ENCODE results near the gene KDM7A.

The KDM7A gene

DNA sequence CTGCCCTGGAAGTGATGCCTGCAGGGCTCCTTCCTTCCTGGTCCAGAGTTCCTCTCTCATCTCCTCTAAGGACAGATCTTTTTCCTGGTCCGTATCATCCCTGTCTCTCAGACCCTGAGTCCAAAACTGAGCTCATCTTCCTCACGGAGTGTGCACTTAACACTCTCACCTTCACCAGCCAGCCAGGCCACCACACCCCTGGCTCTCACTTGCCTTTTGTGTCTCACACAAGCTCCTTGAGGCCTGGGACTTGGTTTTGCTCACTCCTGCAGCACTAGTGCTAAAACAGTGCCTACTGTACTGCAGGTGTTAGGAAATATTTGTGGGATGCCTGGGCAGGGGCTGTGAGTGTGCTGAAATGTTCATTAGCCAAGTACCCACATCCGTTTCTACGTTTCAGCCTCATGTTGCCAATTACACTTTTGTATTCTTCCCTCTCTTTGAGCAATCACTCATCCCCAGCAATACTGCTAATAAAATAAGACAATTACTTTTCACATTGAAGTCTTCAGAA lies 92.6 kb downstream of the KDM7A start:
- DNase-seq (ENCODE audit: low read depth): no peak

DNA sequence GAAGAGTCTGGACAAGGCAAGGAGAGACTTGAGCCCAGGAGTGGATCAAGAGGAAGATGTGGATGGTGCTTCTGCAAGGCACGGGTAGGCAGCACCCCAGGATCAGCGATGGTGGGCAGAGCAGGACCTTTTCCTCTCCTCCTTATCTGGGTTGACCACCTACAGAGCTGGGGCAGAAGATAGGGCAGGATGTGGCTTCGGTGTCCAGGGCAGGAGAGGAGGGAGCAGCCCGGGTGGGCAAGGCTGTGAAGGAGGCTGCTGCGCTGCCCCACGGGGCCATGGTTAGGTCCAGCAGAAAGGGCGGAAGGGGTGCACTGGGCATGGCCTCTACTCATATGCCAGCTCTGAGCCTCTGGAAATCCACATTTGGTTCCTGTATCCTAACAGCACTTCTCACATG lies 94.0 kb downstream of the KDM7A start:
- no peak for DNase-seq (ENCODE audit: low read depth)

DNA sequence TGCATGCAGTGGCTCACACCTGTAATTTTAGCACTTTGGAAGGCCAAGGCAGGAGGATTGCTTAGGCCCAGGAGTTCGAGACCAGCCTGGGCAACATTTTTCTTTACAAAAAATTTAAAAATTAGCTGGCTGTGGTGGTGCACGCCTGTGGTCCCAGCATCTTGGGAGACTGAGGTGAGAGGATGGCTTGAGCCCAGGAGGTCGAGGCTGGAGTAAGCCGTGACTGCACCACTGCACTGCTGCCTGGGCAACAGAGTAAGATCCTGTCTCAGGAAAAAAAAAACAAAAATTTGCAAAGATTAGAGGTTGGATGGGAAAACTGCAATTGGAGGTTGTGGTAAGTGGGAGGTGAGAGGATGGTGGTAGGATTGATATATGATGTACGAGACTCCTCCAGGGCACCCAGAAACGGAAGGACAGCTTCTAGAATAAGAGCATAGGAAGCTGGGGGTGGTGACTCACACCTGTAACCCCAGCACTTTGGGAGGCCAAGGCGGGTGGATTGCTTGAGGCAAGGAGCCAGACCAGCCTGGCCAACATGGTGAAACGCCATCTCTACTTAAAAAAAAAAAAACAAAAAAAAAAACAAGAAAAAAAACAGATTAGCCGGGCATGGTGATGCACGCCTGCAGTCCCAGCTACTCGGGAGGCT lies 94.9 kb downstream of the KDM7A start:
- DNase-seq (ENCODE audit: low read depth): no peak

DNA sequence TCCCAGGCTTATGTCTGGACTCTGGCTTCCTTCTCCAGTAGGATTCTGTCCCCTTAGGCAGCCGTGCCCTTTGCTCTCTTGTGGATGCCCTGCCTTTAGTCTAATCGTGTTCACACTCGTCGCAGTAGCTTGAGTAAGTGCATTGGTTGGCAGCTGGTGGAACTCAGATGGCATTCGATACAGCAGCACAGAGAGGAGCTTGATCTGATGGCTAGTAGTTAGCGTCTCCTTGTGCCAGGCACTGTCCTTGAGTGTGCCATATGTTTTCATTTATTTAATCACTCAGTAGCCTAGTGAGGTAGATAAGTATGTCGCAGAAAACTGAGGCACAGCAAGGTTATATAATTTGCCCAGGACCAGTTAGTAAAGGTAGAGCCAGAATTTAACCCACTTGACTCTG lies 95.9 kb downstream of the KDM7A start:
- DNase-seq (ENCODE audit: low read depth): no peak

DNA sequence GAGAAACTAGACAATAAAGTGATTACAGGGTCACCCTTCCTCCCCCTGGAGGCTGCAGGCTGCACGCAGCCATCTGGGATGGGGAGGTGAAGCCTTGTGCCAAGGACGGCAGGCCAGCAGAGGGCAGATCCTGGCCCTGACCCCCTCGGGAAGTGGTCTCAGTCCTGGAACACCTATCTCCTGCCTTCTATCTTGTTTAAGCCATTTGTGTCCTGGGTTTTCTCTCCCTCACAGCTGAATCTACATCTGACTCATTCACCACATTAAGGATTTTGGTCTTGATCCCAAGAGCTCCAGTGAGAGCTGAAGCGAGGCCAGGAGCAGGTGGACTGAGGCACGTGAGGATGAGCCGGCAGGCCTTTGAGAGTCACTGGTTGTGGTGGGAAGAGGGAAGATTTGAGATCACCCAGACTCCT lies 97.7 kb downstream of the KDM7A start:
- no peak for DNase-seq (ENCODE audit: low read depth)

GRCh38 chr7:140078392-140078791 lies 98.4 kb downstream of the KDM7A start:
- DNase-seq (ENCODE audit: low read depth): no peak

- no peak for DNase-seq (ENCODE audit: low read depth)
These were observed 102.0 kb downstream of the KDM7A start for GRCh38 chr7:140074780-140075179.

- DNase-seq (ENCODE audit: low read depth): no peak
These were observed 106.2 kb downstream of the KDM7A start for GRCh38 chr7:140070546-140070945.

DNA sequence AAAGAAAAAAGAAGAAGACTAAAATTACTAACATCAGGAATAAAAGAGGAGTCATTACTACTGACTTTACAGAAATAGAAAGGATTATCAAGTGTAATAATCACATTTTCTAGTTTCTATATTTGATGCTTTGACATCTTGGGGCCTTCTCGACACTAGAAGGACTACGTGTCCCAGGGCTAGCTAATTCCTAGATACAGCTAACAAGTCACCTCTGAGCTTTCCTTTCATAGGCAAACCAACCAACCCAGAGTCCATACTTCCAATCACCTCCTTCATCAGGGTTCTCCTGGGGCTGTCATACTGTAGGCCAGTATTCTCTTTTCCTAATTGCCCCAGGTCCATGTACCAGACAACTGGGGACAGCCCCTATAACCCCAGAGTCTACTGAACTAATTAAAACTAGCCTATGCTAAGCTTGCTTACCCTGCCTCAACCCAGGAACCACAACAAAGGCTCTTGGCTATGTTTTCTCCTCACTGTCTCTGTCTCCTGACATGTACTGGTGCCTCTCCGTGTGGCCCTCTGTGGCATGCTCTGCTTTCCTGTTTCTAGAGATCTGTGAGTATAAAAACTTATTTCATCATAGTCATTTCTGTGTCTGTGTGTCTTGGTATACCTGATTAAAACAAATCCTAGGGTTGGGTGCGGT lies 107.4 kb downstream of the KDM7A start:
- DNase-seq (ENCODE audit: low read depth): no peak

DNA sequence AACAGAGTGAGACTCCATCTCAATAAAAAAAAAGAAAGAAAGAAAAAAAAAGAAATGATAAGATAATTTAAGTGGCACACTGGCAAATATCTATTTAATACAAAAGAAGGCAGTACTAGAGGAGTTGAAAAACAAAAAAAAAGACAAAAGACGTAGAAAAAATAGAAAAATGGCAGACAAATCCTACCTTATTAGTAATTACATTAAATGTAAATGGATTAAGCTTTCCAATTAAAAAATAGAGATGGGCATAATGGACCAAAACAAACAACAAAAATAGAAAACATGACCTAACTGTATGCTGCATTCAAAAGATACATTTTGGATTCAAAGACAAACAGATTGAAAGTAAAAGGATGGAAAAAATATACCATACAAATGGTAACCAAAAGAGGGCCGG lies 108.8 kb downstream of the KDM7A start:
- no peak for DNase-seq (ENCODE audit: low read depth)

DNA sequence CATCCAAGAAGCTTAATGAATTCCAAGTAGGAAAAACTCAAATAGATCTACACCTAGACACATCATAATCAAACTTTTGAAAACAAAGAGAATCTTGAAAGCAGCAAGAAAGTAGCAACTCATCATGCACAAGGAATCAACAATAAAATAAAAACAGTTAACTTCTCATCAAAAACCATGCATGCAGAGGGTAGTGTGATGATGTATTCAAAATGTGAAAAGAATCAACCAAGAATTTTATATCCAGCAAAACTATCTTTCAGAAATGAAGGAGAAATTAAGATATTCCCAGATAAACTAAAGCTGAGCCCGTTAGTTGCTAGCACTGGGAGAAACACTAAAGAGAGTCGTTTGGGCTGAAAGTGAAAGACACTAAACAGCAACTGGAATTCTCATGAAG lies 109.7 kb downstream of the KDM7A start:
- no peak for DNase-seq (ENCODE audit: low read depth)

DNA sequence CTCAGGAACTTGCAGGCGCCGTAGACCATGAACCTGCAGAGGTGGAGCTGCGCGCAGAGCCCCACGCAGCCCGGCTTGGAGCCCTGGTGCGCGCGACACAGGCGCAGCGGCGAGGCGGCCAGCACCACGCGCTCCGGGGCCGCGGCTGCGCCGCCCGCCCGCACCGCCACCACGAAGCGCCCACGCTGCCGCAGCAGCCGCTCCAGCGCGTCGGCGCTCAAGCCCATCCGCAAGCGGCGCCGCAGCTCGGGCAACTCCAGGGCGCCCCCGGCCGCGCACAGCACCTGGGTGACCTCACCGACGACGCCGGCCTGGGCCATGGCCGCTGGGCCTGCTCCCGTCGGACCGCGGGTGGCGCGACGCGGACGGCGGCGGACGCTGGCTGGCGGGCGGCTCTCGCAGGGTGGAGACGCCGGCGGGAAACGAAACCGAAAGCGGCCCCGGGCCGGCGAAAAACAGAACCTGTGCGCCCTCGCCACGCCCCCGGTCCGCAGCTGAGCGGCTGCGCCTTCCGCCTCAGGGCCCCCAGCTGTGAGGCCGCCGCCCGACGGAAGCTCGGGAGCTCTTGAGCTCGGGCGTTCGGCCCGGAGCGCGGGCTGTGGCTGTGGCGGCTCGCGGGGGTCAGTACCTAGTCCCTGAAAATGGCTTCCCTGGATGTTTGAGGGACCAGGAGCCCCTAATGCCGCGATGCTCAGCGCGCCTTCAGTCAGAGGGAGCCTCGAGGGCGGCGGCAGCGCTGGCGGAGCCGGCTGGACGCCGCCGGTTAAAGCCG lies 114.1 kb downstream of the KDM7A start, which contains the start of gene PARP12:
TSS of gene PARP12 (minus strand) at position 424 of the 772 bp plus-strand sequence. CDS start at position 320, 104 bp downstream.
- peak; percentile 83 for DNase-seq (ENCODE audit: low read depth)

DNA sequence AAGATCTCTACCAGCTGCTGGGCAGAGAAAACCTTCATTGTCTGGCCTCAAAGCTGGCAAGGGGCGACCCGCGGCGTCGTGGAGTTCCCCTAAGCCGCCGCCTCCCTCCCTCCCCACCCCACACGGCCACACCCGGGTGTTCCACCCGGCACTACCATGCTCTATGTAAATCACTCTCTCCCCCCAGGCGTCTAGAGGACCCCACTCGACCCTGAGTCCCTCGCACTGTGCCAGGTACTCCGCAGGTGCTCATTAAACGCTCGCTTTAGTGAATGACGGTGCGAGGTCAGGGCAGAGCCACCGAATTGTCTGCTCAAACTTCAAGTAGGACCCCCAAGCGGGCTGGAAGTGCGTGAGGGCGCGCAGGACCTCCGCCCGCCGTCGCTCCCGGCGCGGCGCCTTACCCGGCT lies 114.7 kb downstream of the KDM7A start:
- peak; percentile 42 for DNase-seq (ENCODE audit: low read depth)

DNA sequence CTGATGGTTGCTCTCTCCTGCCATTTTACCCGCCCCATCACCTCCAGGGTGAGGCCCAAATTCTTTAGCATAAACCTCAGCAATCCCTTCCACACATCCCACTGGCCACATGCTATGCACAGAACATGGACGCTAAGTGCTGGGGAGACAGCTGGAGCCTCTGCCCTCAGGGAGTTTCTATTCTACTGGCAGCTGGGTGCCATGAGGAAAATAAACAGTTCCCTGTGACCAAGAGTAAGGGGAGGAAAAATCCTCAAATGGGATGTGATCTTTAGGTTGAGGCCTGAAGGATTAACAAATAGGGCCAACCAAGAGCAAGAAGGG lies 115.2 kb downstream of the KDM7A start:
- no peak for DNase-seq (ENCODE audit: low read depth)

- no peak for DNase-seq (ENCODE audit: low read depth)
These were observed 115.8 kb downstream of the KDM7A start for GRCh38 chr7:140060788-140061606.

DNA sequence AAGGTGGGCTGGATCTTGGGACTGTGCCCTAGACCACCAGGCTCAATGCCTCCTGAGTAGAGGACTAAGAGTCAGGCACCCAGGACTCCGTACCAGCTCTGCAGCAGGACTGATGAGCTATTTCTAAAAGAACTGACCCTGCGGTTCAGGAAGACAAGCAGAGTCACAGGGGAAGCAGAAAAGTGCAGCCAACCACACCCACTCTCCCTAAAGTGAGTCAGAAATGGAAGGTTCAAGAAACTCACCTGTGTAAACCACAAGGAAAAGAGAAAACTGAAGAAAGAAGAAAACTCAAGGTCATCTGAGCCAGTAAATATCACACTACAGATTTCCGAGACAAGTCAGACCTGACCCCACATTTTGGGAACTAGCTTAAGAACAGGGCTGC lies 116.5 kb downstream of the KDM7A start:
- no peak for DNase-seq (ENCODE audit: low read depth)

DNA sequence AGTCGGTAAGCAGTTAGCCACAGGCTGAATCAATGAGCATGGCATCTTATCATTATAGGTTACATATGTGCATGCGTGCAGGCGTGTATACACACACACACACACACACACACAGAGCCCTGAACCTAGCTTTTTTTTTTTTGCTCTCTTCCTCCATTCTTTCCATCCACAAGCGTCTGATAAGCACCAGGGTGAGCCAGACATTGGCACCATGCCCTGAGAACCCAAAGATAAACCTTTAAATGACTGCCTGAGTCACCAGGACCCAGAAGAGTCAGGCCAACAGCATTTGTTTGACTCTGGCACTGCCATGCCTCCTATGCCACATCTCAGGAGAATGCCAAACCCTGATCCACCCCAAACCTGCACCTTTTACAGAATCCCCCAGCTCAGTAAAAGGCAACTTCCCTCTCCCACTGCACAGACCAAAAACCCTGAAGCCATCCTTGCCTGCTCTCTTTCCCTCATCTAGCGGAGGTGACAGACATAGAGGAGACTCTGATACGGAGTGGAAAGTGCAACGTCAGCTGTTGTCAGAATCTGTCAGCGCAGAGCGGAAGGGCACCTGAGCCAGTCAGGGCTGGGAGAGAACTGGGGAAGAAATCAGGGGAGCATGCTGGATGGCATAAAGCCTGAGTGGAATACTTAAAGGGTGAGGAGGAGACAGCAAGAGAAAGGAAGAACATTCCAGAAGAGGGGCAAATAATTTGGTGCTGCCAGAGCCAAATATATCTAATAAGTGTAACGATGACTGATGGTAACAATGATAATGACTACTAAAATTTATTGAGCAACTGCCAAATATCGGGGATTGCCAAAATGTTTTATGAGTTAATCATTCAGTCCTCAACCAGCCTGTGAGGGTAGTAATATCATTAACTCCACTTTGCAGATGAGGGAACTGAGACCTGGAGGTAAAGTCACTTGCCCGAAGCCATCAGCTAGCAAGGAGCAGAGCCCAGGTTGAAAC lies 117.2 kb downstream of the KDM7A start:
- DNase-seq (ENCODE audit: low read depth): peak; percentile 10

DNA sequence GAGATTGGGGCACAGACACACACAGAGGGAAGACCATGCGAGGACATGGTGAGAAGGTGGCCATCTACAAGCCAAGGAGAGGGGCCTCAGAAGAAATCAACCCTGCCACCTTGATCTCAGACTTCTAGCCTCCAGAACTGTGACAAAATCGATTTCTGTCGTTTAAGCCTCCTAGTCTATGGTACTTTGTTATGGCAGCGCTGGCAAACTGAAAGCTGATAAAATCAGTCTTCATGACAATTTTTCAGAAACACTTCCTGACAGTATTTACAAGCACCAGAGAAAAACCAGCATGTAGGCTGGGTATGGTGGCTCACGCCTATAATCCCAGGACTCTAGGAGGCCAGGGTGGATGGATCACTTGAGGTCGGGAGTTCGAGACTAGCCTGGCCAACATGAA lies 118.3 kb downstream of the KDM7A start:
- DNase-seq (ENCODE audit: low read depth): no peak

DNA sequence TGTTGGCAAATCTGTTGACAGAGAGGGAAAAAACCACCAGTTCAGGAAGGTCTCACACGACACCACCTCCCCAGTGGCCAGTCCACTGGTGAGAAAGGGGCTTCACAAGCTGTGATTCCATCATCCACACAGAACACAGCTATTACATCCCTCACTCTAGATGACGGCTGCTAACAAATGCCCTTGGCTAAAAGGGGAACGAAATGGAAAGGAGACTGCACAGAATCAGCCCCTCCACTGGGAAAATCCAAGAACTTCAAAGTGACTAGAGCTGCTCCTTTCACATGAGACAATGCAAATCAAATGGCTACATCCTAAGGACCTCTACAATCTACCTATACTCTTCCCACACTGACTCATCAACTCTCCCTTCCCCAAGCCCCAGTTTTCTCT lies 119.6 kb downstream of the KDM7A start:
- DNase-seq (ENCODE audit: low read depth): no peak

DNA sequence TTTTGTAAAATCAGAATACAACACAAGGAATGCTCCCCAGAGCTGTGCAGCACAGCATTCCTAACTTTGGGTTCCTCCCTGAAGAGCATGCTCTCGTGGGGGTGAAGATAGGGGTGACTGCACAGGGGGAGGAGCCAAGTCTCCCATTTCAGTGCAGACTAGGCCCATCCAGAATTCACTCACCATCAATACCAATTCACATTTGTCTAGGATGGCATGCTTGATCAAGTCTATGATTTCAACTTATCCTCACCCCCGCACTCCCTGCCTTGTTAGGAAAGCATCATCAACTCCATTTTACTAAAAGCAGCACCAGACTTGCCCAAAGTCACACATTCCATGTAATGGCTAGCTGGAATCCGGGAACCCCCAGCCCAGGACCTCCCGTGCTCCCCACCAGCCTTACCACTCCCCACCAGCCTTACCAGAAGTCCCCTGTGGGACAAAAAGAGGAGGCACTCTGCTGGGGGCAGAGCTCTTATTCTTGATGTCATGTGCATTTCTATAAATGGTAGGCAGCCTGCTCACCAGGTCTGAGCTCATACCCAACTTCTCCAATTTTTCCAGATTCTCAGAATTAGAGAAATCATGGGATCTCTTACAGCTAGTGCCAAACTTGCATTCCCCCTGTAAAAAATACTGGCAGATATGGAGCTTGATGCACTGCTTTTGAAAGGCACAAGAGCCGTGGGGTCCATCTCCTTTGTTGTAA lies 120.2 kb downstream of the KDM7A start:
- DNase-seq (ENCODE audit: low read depth): no peak
